Neural crest cell (in vitro differentiated cells): ENCODE data around the gene POLR1C. TPM values are rescaled to one million over a fixed set of nuclear protein-coding genes. Genes with fewer than 3 reads are reported as not detected.
"Not testable (repeated sequence)": the region's sequence is repeated elsewhere in the genome, so short reads cannot be mapped to it uniquely, and the experiment has no call there.

Experiments used
- DNase-seq: peaks from one replicate; pipeline ENCODE4 v3.0.0; 2021; ENCODE audit warnings: low read depth, mixed read lengths, low spot score
- H3K27ac Mint-ChIP-seq: one replicate; pipeline ENCODE4 v1.8.0; 2021; ENCODE audit warnings: mild to moderate bottlenecking, mixed read lengths; ENCODE audit not compliant: unreplicated experiment
- H3K27me3 Mint-ChIP-seq: 2 replicates; pipeline ENCODE4 v1.8.0; 2021; ENCODE audit warnings: low read depth, mild to moderate bottlenecking, mixed read lengths
- H3K36me3 Mint-ChIP-seq: 2 replicates; pipeline ENCODE4 v1.8.0; 2021; ENCODE audit warnings: low read depth, mild to moderate bottlenecking, mixed read lengths
- H3K4me1 Mint-ChIP-seq: 2 replicates; pipeline ENCODE4 v1.8.0; 2021; ENCODE audit warnings: mixed read lengths
- H3K4me3 Mint-ChIP-seq: one replicate; pipeline ENCODE4 v1.8.0; 2021; ENCODE audit warnings: mild to moderate bottlenecking, mixed read lengths
- H3K9me3 Mint-ChIP-seq: 2 replicates; pipeline ENCODE4 v1.8.0; 2021; ENCODE audit warnings: mixed read lengths
- long read RNA-seq: library from polyadenylated mRNA; unstranded; transcript quantifications from one replicate; pipeline ENCODE4 v2.0.0, GENCODE V29; 2020
- total RNA-seq: library from RNA; stranded (reverse); gene quantifications from 2 replicates; pipeline ENCODE4 v1.2.1, GENCODE V29; 2021
- TF ChIP-seq, protein P1 (sequence below): fragments of 200-600 bp; sonication (generic); conservative IDR thresholded peaks from 2 replicates; pipeline ENCODE4 v1.5.0; 2021; ENCODE audit warnings: antibody characterized with exemption, mild to moderate bottlenecking

POLR1C gene, protein sequence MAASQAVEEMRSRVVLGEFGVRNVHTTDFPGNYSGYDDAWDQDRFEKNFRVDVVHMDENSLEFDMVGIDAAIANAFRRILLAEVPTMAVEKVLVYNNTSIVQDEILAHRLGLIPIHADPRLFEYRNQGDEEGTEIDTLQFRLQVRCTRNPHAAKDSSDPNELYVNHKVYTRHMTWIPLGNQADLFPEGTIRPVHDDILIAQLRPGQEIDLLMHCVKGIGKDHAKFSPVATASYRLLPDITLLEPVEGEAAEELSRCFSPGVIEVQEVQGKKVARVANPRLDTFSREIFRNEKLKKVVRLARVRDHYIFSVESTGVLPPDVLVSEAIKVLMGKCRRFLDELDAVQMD
- 45.8 and 60.8 TPM in 2 replicates for total RNA-seq
- long read RNA-seq, transcript POLR1C-203 (9 exons, 1,355 nt) = major isoform, 44 of 83 reads
- long read RNA-seq, partial matches to known transcripts = 4 of 83 reads
- long read RNA-seq, other reads (novel, unspliced or antisense) = 24 of 83 reads

DNA sequence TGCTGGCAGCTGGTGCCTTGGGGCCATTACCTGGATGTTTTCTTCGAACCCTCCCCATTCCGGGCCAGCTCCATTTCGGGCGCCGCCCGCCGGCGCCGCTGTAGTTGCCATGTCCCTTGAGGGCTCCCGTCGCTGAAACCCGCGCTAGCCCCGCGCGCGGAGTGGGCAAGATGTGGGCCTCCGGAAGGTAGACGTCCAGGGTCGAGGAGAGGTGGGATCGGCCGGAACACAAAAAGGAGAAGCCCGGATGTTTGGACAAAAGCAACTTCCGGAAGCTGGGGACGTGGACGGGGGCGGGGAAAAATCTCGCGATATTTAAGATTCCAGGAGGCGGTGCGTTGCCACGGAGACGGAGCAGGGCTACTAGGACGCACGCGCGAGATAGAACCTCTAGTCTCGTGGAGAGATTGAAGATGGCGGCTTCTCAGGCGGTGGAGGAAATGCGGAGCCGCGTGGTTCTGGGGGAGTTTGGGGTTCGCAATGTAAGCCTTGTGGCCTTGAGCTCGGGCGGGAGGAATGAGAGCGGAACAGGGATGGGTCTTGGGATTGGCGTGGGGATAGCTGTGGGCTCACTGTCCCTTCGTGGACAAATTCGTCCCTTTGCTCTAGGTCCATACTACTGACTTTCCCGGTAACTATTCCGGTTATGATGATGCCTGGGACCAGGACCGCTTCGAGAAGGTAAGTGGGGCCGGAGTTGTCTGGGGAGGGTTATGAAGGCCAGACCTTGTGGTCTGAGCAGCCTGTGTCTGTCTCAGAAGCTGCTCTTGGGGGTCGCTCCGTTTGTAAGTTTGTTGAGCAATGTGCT, at the start of gene POLR1C, which contains the start of gene YIPF3:
Gene POLR1C, plus strand, starts transcription at position 393 of the 808 bp plus-strand sequence. Its CDS starts 21 bp downstream, at position 414.
Gene YIPF3, minus strand, starts transcription at position 230 of the 808 bp plus-strand sequence. Its CDS starts 119 bp downstream, at position 111.
- Mint-ChIP-seq H3K4me3 (no peak within 1 kb of the TSS), H3K27me3 (no peaks in the 10 kb centered on the region), H3K36me3 (peaks cover 6% of the 10 kb centered on the region), H3K9me3 (no peaks in the 10 kb centered on the region), H3K27ac (no peak within 1 kb of the TSS), H3K4me1 (peaks cover 15% of the 10 kb centered on the region)
- DNase-seq = peak; percentile 95
- TF ChIP-seq, protein P1, sequence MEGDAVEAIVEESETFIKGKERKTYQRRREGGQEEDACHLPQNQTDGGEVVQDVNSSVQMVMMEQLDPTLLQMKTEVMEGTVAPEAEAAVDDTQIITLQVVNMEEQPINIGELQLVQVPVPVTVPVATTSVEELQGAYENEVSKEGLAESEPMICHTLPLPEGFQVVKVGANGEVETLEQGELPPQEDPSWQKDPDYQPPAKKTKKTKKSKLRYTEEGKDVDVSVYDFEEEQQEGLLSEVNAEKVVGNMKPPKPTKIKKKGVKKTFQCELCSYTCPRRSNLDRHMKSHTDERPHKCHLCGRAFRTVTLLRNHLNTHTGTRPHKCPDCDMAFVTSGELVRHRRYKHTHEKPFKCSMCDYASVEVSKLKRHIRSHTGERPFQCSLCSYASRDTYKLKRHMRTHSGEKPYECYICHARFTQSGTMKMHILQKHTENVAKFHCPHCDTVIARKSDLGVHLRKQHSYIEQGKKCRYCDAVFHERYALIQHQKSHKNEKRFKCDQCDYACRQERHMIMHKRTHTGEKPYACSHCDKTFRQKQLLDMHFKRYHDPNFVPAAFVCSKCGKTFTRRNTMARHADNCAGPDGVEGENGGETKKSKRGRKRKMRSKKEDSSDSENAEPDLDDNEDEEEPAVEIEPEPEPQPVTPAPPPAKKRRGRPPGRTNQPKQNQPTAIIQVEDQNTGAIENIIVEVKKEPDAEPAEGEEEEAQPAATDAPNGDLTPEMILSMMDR = no peak

DNA sequence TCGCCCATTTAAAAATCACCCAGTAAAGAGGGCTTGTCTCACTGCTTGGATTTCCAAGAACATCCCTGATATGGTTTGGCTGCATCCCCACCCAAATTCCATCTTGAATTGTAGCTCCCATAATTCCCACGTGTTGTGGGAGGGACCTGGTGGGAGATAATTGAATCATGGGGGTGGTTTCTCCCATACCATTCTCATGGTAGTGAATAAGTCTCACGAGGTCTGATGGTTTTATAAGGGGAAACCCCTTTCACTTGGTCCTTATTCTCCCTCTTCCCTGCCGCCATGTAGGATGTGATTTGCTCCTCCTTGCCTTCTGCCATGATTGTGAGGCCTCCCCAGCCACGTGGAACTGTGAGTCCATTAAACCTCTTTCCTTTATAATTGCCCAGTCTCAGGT, 49.6 kb upstream of the POLR1C start:
- H3K27ac Mint-ChIP-seq, H3K4me1 Mint-ChIP-seq, H3K9me3 Mint-ChIP-seq, H3K36me3 Mint-ChIP-seq, DNase-seq, H3K4me3 Mint-ChIP-seq: not testable (repeated sequence)
- H3K27me3 Mint-ChIP-seq = peaks cover 31% of the 10 kb centered on the region

DNA sequence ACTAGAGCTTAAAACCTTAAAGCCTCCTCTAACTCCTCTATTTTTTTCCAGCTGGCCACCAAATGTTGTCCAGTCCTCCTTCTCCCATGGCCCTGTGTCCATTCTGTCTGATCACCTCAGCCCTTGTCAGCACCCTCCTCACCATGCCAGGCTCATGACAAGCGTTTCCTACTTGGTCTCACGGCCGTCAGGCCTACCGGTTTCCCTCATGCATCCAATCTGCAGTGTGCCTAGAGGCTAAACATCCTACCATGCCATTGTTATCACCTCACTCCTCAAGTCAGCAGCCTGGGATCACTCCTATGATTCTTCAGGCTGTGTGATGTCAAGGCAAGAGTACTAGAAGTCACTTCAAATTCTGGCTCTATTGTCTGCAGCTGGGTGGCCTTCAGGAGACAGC, 49.1 kb upstream of the POLR1C start:
- Mint-ChIP-seq H3K27me3 (peaks cover 26% of the 10 kb centered on the region), H3K27ac (peak overlapping the region; percentile 30), H3K4me1 (peaks cover 4% of the 10 kb centered on the region), H3K9me3 (no peaks in the 10 kb centered on the region), H3K4me3 (no peak overlapping the region), H3K36me3 (no peaks in the 10 kb centered on the region)
- no peak for DNase-seq
- TF ChIP-seq, protein P1 = no peak

DNA sequence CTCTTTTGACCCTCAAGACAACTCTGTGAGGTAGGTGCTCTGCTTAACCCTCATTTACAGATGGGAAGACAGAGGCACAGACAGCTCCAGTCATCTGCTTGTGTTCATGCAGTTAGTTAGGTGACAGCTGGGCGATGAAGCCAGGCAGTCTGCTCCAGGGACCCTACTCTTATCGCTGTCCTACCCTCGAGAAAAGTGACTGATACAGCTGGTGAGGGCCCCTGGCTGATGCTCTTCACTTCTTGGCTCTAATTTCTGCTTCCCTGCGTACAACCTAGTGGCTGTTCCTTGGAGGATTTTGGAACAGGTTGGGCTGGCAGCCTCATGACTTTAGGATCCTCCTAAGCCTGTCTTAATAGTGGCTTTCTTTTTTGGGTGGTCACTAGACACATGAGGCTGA, 48.6 kb upstream of the POLR1C start:
- peaks cover 23% of the 10 kb centered on the region for H3K27me3 Mint-ChIP-seq
- no peak for DNase-seq
- H3K9me3 Mint-ChIP-seq = no peaks in the 10 kb centered on the region
- H3K27ac Mint-ChIP-seq = no peak overlapping the region
- peaks cover 4% of the 10 kb centered on the region for H3K4me1 Mint-ChIP-seq
- H3K36me3 Mint-ChIP-seq = no peaks in the 10 kb centered on the region
- no peak overlapping the region for H3K4me3 Mint-ChIP-seq
- TF ChIP-seq, protein P1 = no peak

DNA sequence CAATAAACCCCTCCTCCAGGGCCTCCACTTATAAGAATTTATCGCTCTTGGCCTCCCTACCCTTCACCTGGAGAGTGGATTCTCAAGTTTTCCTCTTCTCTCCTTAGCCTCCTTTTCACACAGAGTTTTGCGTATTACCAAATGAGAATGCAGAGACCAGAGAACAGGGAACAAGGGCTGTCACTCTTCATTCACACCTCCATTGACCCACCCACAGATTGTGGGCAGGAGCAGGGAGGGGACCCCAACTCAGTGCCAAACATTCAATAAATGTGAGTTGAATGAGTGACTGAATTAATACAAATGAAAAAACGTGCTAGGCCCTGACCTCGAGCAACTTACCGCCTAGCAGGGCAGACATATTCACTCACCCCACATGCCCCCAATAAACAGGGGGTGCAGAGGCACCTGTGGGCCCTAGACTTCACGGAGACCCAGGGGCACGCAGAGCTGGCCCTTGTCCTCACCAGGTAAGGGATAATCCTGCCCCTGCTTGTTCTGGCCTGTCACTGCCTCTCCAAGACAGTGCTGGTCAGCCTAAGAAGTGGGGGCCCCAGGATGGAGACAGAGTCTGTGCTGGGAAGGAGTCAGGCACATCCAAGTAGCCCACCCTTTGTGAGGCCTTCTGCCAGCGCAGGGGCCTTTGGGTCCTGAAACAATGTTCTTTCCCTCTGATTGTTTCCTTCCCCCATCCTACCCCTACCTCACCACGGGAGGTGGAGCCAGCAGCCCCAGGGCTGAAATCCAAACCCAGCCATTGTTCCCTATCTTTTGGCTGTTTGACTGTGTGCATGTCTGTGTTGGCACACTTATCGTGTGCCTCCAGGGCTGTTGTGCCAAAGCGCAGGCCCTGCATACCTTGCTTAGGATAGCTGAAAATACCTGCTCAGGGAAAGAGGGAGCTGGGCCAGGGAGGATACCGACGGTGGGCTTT, 47.9 kb upstream of the POLR1C start:
- H3K9me3 Mint-ChIP-seq = no peaks in the 10 kb centered on the region
- peaks cover 20% of the 10 kb centered on the region for H3K27me3 Mint-ChIP-seq
- peak overlapping the region; percentile 73 for H3K27ac Mint-ChIP-seq
- DNase-seq = no peak
- H3K36me3 Mint-ChIP-seq = no peaks in the 10 kb centered on the region
- no peak overlapping the region for H3K4me3 Mint-ChIP-seq
- peaks cover 4% of the 10 kb centered on the region for H3K4me1 Mint-ChIP-seq
- TF ChIP-seq, protein P1 = no peak
